Activated CD8-positive, alpha-beta memory T cell treated with anti-CD3 and anti-CD28 coated beads, Interleukin-2, amount 50 U/mL, for 48 hours (primary cell): ENCODE results near the gene TMPRSS2.

ENCODE experiments used
- DNase-seq: peaks from one replicate; pipeline ENCODE4 v3.0.0-alpha.2; 2020

Gene TMPRSS2

GRCh38 chr21:41480086-41480690 lies 27.8 kb downstream of the TMPRSS2 start:
- DNase-seq = no peak

DNA sequence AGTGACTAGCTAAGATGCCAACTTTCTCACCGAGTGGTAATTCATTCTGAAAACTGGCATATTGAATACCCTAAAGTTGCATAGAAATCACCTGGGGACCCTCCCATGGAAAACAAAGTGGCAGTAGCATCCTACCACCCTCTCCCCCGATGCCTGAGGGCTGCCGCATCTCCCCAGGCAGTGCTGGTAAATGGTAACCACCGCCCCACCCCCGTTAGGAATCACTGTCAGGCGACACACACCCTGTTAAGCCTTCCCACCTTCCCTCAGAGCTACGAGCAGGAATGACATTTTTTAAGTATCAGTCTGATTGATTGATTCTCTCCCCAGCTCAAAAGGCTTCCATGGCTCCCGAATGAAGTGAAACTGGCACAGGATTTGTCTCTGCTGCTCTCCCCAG lies 28.3 kb downstream of the TMPRSS2 start:
- no peak for DNase-seq

GRCh38 chr21:41478319-41479177 lies 29.4 kb downstream of the TMPRSS2 start:
- DNase-seq = no peak

DNA sequence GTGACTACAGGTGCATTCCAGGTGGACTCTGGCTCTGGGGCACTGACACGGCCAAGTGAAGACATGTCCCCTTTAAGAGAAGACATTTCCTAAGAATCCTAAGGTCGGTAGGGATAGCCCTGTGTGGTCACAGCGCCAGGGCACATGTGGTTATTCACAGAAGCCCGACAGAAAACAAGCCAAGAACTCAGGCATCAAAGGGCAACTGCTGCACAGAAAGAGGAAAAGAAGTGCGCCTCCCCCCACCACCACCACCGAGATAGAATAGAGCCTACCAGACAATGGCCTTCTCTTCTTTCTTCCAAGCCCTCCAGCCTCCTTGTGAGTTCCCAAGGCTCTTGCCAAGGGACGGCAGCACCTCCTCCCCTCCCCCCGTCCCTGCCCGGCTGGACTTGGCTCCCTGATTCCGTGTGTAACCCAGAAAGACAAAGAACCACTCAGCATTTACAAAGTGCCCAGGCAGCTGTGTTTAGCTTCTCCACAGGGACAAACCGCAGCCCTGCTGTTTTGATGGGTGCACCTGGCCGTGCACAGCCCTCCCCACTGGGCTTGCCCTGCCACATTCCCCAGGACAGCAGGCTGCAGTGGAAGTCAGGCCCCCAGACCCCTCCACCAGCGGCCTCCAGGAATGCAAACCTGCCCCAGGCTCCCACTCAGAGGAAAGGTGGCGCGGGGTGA lies 30.2 kb downstream of the TMPRSS2 start:
- DNase-seq = no peak

- no peak for DNase-seq
Measured at GRCh38 chr21:41475714-41476420, 32.1 kb downstream of the TMPRSS2 start.

GRCh38 chr21:41472753-41473548 lies 35.0 kb downstream of the TMPRSS2 start:
- no peak for DNase-seq

DNA sequence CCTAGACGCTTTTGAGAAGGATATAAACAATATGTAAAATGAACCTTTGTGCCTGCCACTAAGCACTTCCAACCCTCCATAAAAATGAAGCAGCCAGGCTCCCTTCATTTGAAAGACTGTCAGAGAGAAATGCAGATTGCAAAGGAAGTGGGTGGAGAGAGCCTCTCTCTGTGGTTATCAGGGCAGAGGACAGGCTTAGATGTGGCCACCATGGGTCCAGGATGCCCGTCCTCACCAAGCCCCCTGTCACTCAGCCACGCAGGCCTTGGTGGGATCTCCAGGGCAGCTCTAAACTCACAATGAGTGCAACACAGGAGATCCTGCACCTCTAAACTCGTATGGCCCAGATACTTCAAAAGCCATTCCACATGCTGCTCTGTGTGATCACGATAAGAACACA lies 37.9 kb downstream of the TMPRSS2 start:
- no peak for DNase-seq

- DNase-seq = no peak
Measured at GRCh38 chr21:41466024-41466820, 41.7 kb downstream of the TMPRSS2 start.

DNA sequence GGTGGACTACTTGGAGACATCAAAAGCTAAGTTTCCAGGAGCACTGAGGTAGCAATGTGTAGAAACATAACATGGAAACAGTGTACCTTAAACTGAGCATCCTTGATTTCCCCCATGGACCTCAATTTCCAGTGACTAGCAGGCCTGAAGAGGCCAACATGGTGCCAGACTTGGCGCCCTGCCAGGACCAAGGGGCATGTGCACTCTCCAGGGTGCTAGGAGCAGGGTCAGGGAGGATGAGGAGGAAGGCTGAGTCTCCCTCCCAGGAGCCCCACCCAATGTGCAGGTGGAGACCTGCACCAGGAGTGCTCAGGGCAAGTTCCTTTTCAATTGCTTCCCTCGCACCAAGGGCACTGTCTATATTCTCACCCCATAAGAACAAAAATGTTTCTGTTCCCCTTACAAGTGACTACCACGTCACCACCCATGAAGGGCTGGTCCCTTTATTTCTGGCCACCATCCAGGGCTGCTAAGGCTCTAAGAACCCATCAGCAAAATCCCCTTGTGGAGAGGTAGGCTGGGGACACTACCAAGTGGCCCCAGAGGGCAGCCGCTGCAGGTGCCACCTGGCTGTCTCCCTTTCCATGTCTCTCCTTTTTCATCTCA lies 42.7 kb downstream of the TMPRSS2 start:
- DNase-seq = no peak

DNA sequence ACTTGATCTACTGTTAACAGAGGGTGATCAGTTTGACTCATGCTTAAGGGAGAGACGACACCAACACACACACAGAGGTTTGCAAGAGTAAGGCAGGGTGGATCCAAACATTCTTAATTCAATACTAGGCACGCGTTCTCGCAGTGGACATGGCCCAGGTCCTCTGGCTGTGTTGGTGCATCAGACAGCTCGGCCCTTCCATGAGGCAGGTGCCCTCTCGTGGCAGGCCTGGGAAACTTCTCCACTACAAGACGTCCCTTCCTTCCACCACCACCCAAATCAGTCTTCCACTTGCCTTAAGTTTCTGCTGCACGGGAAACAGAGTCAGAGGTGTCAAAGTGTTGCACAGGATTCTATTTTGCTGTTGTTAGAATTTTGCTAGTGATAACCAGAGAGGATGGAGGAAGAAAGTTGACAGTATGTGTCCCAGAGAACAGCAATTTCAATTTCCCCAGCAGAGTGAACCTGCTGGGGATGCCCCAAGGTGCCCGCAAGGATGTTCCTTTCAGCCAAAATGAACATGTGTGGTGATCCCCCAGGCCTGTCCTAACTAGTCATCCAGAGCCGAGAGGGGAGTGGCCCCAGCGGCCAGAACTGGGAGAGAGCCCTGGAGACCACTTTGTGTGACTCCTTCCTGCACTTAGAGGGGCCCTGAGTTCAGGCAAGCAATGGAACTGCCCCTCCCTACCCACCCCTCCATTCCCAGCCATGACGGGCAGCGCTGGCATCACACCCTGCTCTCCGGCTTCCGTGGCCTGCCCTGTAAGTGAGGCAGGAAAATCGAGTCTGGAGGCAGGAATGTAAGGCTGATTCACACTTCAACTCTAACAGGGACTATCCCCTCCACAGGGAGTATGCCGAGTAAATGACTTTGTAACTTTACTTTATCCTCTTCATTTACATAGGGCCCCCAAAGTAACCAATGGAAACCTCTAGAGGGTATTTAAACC lies 47.1 kb downstream of the TMPRSS2 start:
- DNase-seq = peak; percentile 66

DNA sequence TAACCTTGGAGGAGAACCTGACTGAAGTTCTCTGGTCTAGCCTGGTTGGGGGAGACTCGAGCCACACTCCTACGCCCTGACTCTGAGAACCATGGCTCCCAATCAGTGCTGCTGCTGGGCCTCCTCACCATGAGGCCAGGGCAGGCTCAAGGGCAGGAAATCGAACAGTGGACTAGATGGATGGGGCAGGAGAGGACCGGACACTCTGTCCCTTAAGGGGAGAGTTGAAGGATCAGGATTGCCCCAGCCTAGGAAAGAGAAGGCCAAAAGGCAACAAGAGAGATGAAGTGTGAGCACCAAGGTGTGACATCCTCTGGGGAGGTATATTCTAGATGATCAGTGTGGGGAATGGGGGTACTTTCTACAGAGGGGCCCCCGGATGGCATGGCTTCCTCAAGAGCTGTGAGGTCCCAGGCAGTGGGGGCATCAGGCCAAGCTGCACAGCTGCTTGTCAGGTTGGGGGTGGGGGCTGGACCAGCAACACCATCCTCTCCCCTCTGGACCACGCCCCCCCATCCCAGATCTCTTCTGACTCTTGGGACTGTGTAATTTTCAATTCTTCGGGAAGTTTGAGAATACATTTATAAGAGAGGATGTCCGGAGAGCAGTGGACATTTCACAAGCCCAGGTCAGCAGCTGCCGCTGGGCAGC lies 47.9 kb downstream of the TMPRSS2 start:
- DNase-seq = no peak

DNA sequence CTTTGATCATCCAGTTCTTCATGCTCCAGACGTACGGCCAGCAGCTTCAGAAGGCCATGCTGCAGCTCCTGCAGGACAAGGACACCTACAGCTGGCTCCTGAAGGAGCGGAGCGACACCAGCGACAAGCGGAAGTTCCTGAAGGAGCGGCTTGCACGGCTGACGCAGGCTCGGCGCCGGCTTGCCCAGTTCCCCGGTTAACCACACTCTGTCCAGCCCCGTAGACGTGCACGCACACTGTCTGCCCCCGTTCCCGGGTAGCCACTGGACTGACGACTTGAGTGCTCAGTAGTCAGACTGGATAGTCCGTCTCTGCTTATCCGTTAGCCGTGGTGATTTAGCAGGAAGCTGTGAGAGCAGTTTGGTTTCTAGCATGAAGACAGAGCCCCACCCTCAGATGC lies 49.4 kb downstream of the TMPRSS2 start:
- no peak for DNase-seq

DNA sequence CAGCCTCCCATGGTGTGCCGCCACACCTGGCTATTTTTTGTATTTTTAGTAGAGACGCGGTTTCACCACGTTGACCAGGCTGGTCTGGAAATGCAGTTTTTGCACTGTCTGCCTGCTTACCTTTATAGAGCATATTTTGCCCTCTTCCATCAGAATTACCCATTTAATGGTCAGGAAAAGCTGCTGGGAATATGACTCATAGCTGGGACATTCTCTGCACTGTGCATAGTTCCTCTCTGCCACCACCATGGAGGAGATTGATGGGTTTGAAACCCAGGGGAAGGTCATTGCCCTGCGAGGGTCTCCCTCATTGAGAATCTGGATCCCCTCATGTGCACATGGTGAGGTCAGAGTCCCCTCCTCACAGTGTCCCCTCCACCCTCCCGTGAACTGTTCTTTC lies 49.8 kb downstream of the TMPRSS2 start:
- DNase-seq = no peak

GRCh38 chr21:41453761-41454160 lies 54.2 kb downstream of the TMPRSS2 start:
- no peak for DNase-seq

GRCh38 chr21:41453198-41453597 lies 54.8 kb downstream of the TMPRSS2 start:
- no peak for DNase-seq

DNA sequence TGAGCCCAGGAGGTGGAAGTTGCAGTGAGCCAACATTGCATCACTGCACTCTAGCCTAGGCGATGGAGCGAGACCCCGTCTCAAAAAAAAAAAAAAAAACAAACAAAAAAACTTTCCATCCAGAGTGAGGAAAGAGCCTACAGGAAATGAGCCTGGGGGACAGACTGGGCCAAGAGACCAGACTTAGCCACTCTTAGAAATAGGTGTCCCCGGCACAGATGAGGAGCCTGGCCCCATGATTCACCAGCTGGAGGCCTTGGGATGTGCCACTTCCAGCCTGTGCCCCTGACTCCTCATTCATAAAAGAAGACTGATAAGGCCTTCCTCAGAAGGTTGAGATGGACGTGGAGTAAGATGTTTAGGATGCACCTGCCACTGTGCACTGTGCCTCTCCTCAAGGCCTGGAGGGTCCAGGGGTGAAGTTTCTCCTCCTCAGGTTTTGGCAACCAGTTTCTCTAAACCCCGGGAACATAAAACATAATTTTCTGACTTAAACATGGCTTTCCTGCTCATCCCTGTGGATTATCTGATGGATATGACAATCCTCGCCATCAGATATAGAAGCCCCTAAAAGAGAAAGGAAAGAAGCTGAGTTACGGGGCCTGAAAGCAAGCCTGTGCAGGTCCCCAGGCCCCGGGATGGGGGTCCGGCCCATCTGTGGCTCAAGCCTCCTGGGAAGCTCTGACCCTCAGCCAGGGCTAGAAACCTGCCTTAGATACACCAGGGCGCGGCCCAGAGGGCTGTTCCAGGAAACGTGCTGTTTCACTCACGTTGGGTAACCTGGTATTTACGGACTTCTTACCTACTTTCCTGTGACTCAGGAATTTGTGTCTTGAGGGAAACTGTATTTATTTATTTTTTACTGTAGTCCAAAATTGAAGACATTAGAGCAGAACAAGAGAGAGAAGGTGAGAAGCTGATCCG lies 55.9 kb downstream of the TMPRSS2 start:
- DNase-seq = no peak

DNA sequence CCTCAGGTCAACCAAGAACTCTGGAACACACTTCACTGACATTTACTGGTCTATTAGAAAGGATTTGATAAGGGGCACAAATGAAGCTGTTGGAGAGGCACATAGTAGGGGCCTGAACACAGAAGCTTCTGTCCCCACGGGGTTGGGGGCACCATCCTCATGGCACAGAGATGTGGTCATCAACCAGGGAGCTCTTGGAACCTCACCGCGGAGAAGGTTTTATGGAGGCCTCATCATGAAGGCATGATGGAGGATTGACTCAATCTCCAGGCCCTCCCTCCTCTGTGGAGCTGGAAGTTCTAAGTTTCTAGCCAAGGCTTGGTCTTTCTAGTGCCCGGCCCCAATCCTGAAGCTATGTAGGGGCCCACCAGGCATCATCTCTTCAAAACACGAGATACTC lies 58.3 kb downstream of the TMPRSS2 start:
- DNase-seq = no peak

GRCh38 chr21:41447356-41447755 lies 60.6 kb downstream of the TMPRSS2 start:
- DNase-seq = no peak
